Measurements from ENCODE around the gene ZBTB39.

ZBTB39 gene

GRCh38 chr12:57010627-57011247, 4.4 kb upstream of the ZBTB39 start:
- in situ Hi-C loops (cut with HindIII; ENCODE audit: low sequenced_read_pairs), result no loop called here
- H3K4me3 ChIP-seq (ENCODE audit: low read depth, low read length), result no peak overlapping the region
- DNase-seq (ENCODE audit: low read depth), result no peak
- no peak for TF ChIP-seq CTCF (IDR thresholded peaks at IDR 0.05; ENCODE audit: low read depth, low read length, missing control alignments)

GRCh38 chr12:57009949-57010626, 3.7 kb upstream of the ZBTB39 start:
- no peak for DNase-seq (ENCODE audit: low read depth)
- in situ Hi-C loops (cut with HindIII; ENCODE audit: low sequenced_read_pairs), result no loop called here
- no peak overlapping the region for H3K4me3 ChIP-seq (ENCODE audit: low read depth, low read length)
- no peak for TF ChIP-seq CTCF (IDR thresholded peaks at IDR 0.05; ENCODE audit: low read depth, low read length, missing control alignments)

GRCh38 chr12:57008178-57008577, 1.8 kb upstream of the ZBTB39 start:
- H3K4me3 ChIP-seq (ENCODE audit: low read depth, low read length), result no peak overlapping the region
- peak; percentile 67 for TF ChIP-seq CTCF (IDR thresholded peaks at IDR 0.05; ENCODE audit: low read depth, low read length, missing control alignments)
- peak; percentile 46 for DNase-seq (ENCODE audit: low read depth)
- in situ Hi-C loops (cut with HindIII; ENCODE audit: low sequenced_read_pairs), result no loop called here

GRCh38 chr12:57006809-57007475, 596 bp upstream of the ZBTB39 start:
- in situ Hi-C loops (cut with HindIII; ENCODE audit: low sequenced_read_pairs), result no loop called here
- peak overlapping the region; percentile 37 for H3K4me3 ChIP-seq (ENCODE audit: low read depth, low read length)
- no peak for DNase-seq (ENCODE audit: low read depth)
- TF ChIP-seq CTCF (IDR thresholded peaks at IDR 0.05; ENCODE audit: low read depth, low read length, missing control alignments), result no peak

- no peak for DNase-seq (ENCODE audit: low read depth)
- in situ Hi-C loops (cut with HindIII; ENCODE audit: low sequenced_read_pairs), result no loop called here
- no peak for TF ChIP-seq CTCF (IDR thresholded peaks at IDR 0.05; ENCODE audit: low read depth, low read length, missing control alignments)
- no peak overlapping the region for H3K4me3 ChIP-seq (ENCODE audit: low read depth, low read length)
Measured at GRCh38 chr12:57004651-57005050, 1.7 kb downstream of the ZBTB39 start.

- no peak for DNase-seq (ENCODE audit: low read depth)
- no peak overlapping the region for H3K4me3 ChIP-seq (ENCODE audit: low read depth, low read length)
- no peak for TF ChIP-seq CTCF (IDR thresholded peaks at IDR 0.05; ENCODE audit: low read depth, low read length, missing control alignments)
- in situ Hi-C loops (cut with HindIII; ENCODE audit: low sequenced_read_pairs), result no loop called here
Measured at GRCh38 chr12:57003395-57003794, 3.0 kb downstream of the ZBTB39 start.
